ENCODE measurements around the gene SRGAP1. TPM values are rescaled to one million over a fixed set of nuclear protein-coding genes. Genes with fewer than 3 reads are reported as not detected.

Gene SRGAP1
- total RNA-seq, 1 donor from 2014 or later = 49.3 TPM

GRCh38 chr12:64053117-64053516, 208.6 kb downstream of the SRGAP1 start:
- TF ChIP-seq, protein P1, sequence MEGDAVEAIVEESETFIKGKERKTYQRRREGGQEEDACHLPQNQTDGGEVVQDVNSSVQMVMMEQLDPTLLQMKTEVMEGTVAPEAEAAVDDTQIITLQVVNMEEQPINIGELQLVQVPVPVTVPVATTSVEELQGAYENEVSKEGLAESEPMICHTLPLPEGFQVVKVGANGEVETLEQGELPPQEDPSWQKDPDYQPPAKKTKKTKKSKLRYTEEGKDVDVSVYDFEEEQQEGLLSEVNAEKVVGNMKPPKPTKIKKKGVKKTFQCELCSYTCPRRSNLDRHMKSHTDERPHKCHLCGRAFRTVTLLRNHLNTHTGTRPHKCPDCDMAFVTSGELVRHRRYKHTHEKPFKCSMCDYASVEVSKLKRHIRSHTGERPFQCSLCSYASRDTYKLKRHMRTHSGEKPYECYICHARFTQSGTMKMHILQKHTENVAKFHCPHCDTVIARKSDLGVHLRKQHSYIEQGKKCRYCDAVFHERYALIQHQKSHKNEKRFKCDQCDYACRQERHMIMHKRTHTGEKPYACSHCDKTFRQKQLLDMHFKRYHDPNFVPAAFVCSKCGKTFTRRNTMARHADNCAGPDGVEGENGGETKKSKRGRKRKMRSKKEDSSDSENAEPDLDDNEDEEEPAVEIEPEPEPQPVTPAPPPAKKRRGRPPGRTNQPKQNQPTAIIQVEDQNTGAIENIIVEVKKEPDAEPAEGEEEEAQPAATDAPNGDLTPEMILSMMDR (IDR thresholded peaks at IDR 0.05; ENCODE audit: unreplicated experiment) = no peak
- no peak for DNase-seq (ENCODE audit: low spot score)
- peaks cover 37% of the 10 kb centered on the region for H3K36me3 Mint-ChIP-seq (ENCODE audit: low read depth, unreplicated experiment)
- peaks cover 1% of the 10 kb centered on the region for H3K27me3 Mint-ChIP-seq (ENCODE audit: unreplicated experiment)
- H3K4me1 Mint-ChIP-seq (ENCODE audit: unreplicated experiment) = peaks cover 11% of the 10 kb centered on the region
- H3K4me3 Mint-ChIP-seq (ENCODE audit: unreplicated experiment) = no peak overlapping the region
- H3K9me3 Mint-ChIP-seq (ENCODE audit: unreplicated experiment) = no peaks in the 10 kb centered on the region
- H3K27ac Mint-ChIP-seq (ENCODE audit: unreplicated experiment) = no peak overlapping the region

DNA sequence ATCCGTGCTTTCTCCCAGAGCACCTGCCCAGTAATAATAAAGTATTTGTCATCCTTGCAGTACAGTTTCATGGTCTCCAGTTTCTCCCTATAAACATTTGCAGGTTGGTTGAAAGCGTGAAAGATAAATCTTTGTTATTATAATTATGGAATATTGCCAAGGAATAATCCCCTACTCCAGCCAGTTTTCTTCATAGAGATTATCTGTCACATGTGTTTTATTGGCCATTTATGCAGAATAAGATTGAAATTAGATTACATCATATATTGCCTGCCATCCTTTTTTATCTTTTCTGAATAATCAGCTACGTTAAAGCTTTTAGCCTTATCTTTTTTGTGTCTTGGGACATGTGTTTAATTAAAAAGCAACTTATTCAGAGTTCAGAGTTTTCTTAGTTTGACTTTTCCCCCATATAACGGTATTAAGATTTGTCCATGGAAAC, 209.6 kb downstream of the SRGAP1 start:
- Mint-ChIP-seq H3K9me3 (ENCODE audit: unreplicated experiment) (no peaks in the 10 kb centered on the region), H3K4me3 (ENCODE audit: unreplicated experiment) (no peak overlapping the region), H3K4me1 (ENCODE audit: unreplicated experiment) (peaks cover 11% of the 10 kb centered on the region), H3K27me3 (ENCODE audit: unreplicated experiment) (peaks cover 1% of the 10 kb centered on the region), H3K27ac (ENCODE audit: unreplicated experiment) (no peak overlapping the region), H3K36me3 (ENCODE audit: low read depth, unreplicated experiment) (peaks cover 28% of the 10 kb centered on the region)
- TF ChIP-seq, protein P1 (IDR thresholded peaks at IDR 0.05; ENCODE audit: unreplicated experiment) = no peak
- no peak for DNase-seq (ENCODE audit: low spot score)

- TF ChIP-seq, protein P1 (IDR thresholded peaks at IDR 0.05; ENCODE audit: unreplicated experiment) = no peak
- Mint-ChIP-seq H3K9me3 (ENCODE audit: unreplicated experiment) (no peaks in the 10 kb centered on the region), H3K27me3 (ENCODE audit: unreplicated experiment) (peaks cover 1% of the 10 kb centered on the region), H3K4me1 (ENCODE audit: unreplicated experiment) (peaks cover 18% of the 10 kb centered on the region), H3K4me3 (ENCODE audit: unreplicated experiment) (no peak overlapping the region), H3K36me3 (ENCODE audit: low read depth, unreplicated experiment) (peaks cover 11% of the 10 kb centered on the region), H3K27ac (ENCODE audit: unreplicated experiment) (no peak overlapping the region)
- DNase-seq (ENCODE audit: low spot score) = no peak
Observed at GRCh38 chr12:64056741-64057140, 212.2 kb downstream of the SRGAP1 start.

GRCh38 chr12:64057706-64058105, 213.2 kb downstream of the SRGAP1 start:
- no peak for DNase-seq (ENCODE audit: low spot score)
- no peaks in the 10 kb centered on the region for H3K9me3 Mint-ChIP-seq (ENCODE audit: unreplicated experiment)
- no peak overlapping the region for H3K4me3 Mint-ChIP-seq (ENCODE audit: unreplicated experiment)
- peaks cover 18% of the 10 kb centered on the region for H3K4me1 Mint-ChIP-seq (ENCODE audit: unreplicated experiment)
- H3K36me3 Mint-ChIP-seq (ENCODE audit: low read depth, unreplicated experiment) = peaks cover 7% of the 10 kb centered on the region
- no peak overlapping the region for H3K27ac Mint-ChIP-seq (ENCODE audit: unreplicated experiment)
- TF ChIP-seq, protein P1 (IDR thresholded peaks at IDR 0.05; ENCODE audit: unreplicated experiment) = no peak
- peaks cover 1% of the 10 kb centered on the region for H3K27me3 Mint-ChIP-seq (ENCODE audit: unreplicated experiment)

- H3K27ac Mint-ChIP-seq (ENCODE audit: unreplicated experiment) = no peak overlapping the region
- H3K4me3 Mint-ChIP-seq (ENCODE audit: unreplicated experiment) = no peak overlapping the region
- DNase-seq (ENCODE audit: low spot score) = no peak
- TF ChIP-seq, protein P1 (IDR thresholded peaks at IDR 0.05; ENCODE audit: unreplicated experiment) = no peak
- no peaks in the 10 kb centered on the region for H3K9me3 Mint-ChIP-seq (ENCODE audit: unreplicated experiment)
- peaks cover 7% of the 10 kb centered on the region for H3K36me3 Mint-ChIP-seq (ENCODE audit: low read depth, unreplicated experiment)
- H3K27me3 Mint-ChIP-seq (ENCODE audit: unreplicated experiment) = peaks cover 1% of the 10 kb centered on the region
- peaks cover 18% of the 10 kb centered on the region for H3K4me1 Mint-ChIP-seq (ENCODE audit: unreplicated experiment)
Observed at GRCh38 chr12:64058541-64059265, 214.2 kb downstream of the SRGAP1 start.

All from endothelial cell (in vitro differentiated cells).